Erythroblast (primary cell): ENCODE measurements around the gene FLYWCH1.

Experiments used
- DNase-seq, 2 experiments: peaks; one replicate each; lab custom pipeline; 2025; lab: John Stamatoyannopoulos, UW
- GATA1 ChIP-seq: IDR thresholded peaks from 2 replicates; pipeline ENCODE4 v1.6.1; 2011; ENCODE audit warnings: low read depth, mild to moderate bottlenecking, control low read depth, low read length, moderate library complexity
- POLR2A ChIP-seq: IDR thresholded peaks from 2 replicates; pipeline ENCODE4 v1.6.1; 2011; ENCODE audit warnings: mild to moderate bottlenecking, low read length

Gene FLYWCH1

GRCh38 chr16:2883458-2883908 lies 28.2 kb upstream of the FLYWCH1 start:
- TF ChIP-seq POLR2A (no peak), GATA1 (no peak)
- peak in 1 of 2 experiments; percentile 57 for DNase-seq

GRCh38 chr16:2884041-2884451 lies 27.7 kb upstream of the FLYWCH1 start:
- TF ChIP-seq GATA1 (no peak), POLR2A (no peak)
- DNase-seq: no peak

- TF ChIP-seq GATA1 (no peak), POLR2A (no peak)
- no peak for DNase-seq
These were observed 17.5 kb upstream of the FLYWCH1 start for GRCh38 chr16:2894231-2894630.

- TF ChIP-seq GATA1: no peak
- no peak for TF ChIP-seq POLR2A
- no peak for DNase-seq
These were observed 15.9 kb upstream of the FLYWCH1 start for GRCh38 chr16:2895813-2896212.

- TF ChIP-seq GATA1 (no peak), POLR2A (no peak)
- DNase-seq: no peak
These were observed 15.2 kb upstream of the FLYWCH1 start for GRCh38 chr16:2896480-2897010.

- TF ChIP-seq POLR2A (no peak), GATA1 (no peak)
- no peak for DNase-seq
These were observed 14.6 kb upstream of the FLYWCH1 start for GRCh38 chr16:2897110-2897509.

- no peak for DNase-seq
- TF ChIP-seq POLR2A: no peak
- TF ChIP-seq GATA1: no peak
These were observed 12.7 kb upstream of the FLYWCH1 start for GRCh38 chr16:2898831-2899563.

GRCh38 chr16:2899564-2900072 lies 12.1 kb upstream of the FLYWCH1 start:
- DNase-seq: no peak
- no peak for TF ChIP-seq GATA1
- no peak for TF ChIP-seq POLR2A

GRCh38 chr16:2900526-2901075 lies 11.1 kb upstream of the FLYWCH1 start:
- no peak for DNase-seq
- no peak for TF ChIP-seq GATA1
- TF ChIP-seq POLR2A: no peak

GRCh38 chr16:2902337-2903130 lies 9.2 kb upstream of the FLYWCH1 start:
- no peak for TF ChIP-seq GATA1
- TF ChIP-seq POLR2A: no peak
- no peak for DNase-seq

- DNase-seq: peak; percentile 90 to 93
- TF ChIP-seq POLR2A (peak; percentile 51), GATA1 (no peak)
These were observed 7.4 kb upstream of the FLYWCH1 start for GRCh38 chr16:2904100-2904921.

GRCh38 chr16:2904922-2905240 lies 6.8 kb upstream of the FLYWCH1 start:
- TF ChIP-seq GATA1 (no peak), POLR2A (no peak)
- no peak for DNase-seq

GRCh38 chr16:2905241-2905987 lies 6.3 kb upstream of the FLYWCH1 start:
- peak; percentile 98 for DNase-seq

More at GRCh38 chr16:2905241-2905987, 6.3 kb upstream of the FLYWCH1 start:
- no peak for TF ChIP-seq GATA1
- TF ChIP-seq POLR2A: peak; percentile 87
